HG02571 (cell line): ENCODE measurements around the gene CTF1.

Experiments
- ATAC-seq: cut with Tn5 transposase; IDR thresholded peaks from one replicate; pipeline ENCODE4 v1.9.1; 2021; ENCODE audit warnings: mild to moderate bottlenecking, moderate library complexity; ENCODE audit not compliant: unreplicated experiment

CTF1 gene

GRCh38 chr16:30953111-30953510 is 56.7 kb downstream of the CTF1 start:
- no peak for ATAC-seq
